K562 (cell line): ENCODE measurements around the gene KIRREL1. TPM values are rescaled to one million over a fixed set of nuclear protein-coding genes. Genes with fewer than 3 reads are reported as not detected.

Experiments used
- ATAC-seq: fragments of 200-7000 bp; cut with Tn5 transposase; 3 replicates; pipeline ENCODE4 v1.9.1; 2020; ENCODE audit warnings: moderate library complexity
- BruUV-seq: library from RNA; stranded (reverse); fragments of 400-500 nt; replicated peaks from 2 replicates; lab custom pipeline; 2021; lab: Mats Ljungman, UMichigan
- CTCF ChIA-PET: fragments of 300-600 bp; formaldehyde crosslinking; extraction: SDS; loops from one replicate; lab custom pipeline; 2021; ENCODE audit warnings: low intra/inter-chr PET ratio; lab: Yijun Ruan, JAX
- POLR2A ChIA-PET: fragments of 300-600, 350-650 bp; sonication (Branson Sonifier 250); formaldehyde crosslinking; extraction: SDS; loops from one replicate; lab custom pipeline; 2021; ENCODE audit warnings: antibody characterized with exemption, inconsistent platforms; lab: Yijun Ruan, JAX
- DNase-seq, 4 experiments: peaks; one replicate each; pipeline versions ENCODE4 v3.0.0 to v3.0.0-alpha.2; 2011 to 2018; ENCODE audit warnings: low spot score in 3 of 4, mixed read lengths in 3 of 4; ENCODE audit errors: extremely low read depth in 1 of 4
- FAIRE-seq: peaks from 2 replicates; lab custom pipeline; 2011; peaks lifted over from hg19 to GRCh38; lab: Jason Lieb, UNC
- H2AFZ ChIP-seq: 2 replicates; pipeline ENCODE4 v1.6.0; 2011; ENCODE audit warnings: low read depth, low read length, control low read depth, inconsistent platforms
- H3K27ac ChIP-seq: fragments of 200-600 bp; 3 replicates; pipeline ENCODE4 v1.8.0; 2011; ENCODE audit warnings: low read depth, mild to moderate bottlenecking, control low read depth, inconsistent platforms, low read length, moderate library complexity, mixed read lengths; ENCODE audit errors: extremely low read depth
- H3K27me3 ChIP-seq, 2 experiments: fragments of 300-600 bp in 1 of 2; 2 replicates in 1 of 2; 3 replicates in 1 of 2; pipeline versions ENCODE4 v1.6.0 to v1.8.0; 2011; ENCODE audit warnings: inconsistent platforms in 2 of 2, low read length in 2 of 2, mild to moderate bottlenecking in 1 of 2, mixed read lengths in 1 of 2, moderate library complexity in 1 of 2; ENCODE audit not compliant: control insufficient read depth in 2 of 2, insufficient read depth in 2 of 2
- H3K36me3 ChIP-seq: fragments of 300-600 bp; 3 replicates; pipeline ENCODE4 v1.8.0; 2011; ENCODE audit warnings: mild to moderate bottlenecking, low read length, inconsistent platforms; ENCODE audit not compliant: control insufficient read depth, insufficient read depth
- H3K4me1 ChIP-seq, 2 experiments: fragments of 200-600 bp in 1 of 2; replicated peaks in 1 of 2; 2 replicates in 1 of 2; 3 replicates in 1 of 2; pipeline versions ENCODE4 v1.5.1 to v1.8.0; 2011; ENCODE audit warnings: inconsistent platforms in 2 of 2, low read length in 2 of 2, mild to moderate bottlenecking in 1 of 2, mixed read lengths in 1 of 2, moderate library complexity in 1 of 2; ENCODE audit not compliant: control insufficient read depth in 2 of 2, insufficient read depth in 2 of 2
- H3K4me2 ChIP-seq: 2 replicates; pipeline ENCODE4 v1.6.1; 2011; ENCODE audit warnings: low read length, control low read depth, inconsistent platforms, mixed read lengths; ENCODE audit not compliant: insufficient read depth
- H3K4me3 ChIP-seq: fragments of 200-600 bp; sonication (generic), shearing (Covaris generic); 2 replicates; pipeline ENCODE4 v1.5.1; 2016; ENCODE audit warnings: control low read depth, inconsistent platforms
- H3K79me2 ChIP-seq: fragments of 200-600 bp; 3 replicates; pipeline ENCODE4 v1.8.0; 2011; ENCODE audit warnings: low read length, inconsistent platforms; ENCODE audit not compliant: control insufficient read depth, insufficient read depth
- H3K9ac ChIP-seq, 2 experiments: 2 replicates each; pipeline versions ENCODE4 v1.6.0 to v1.6.1; 2011; ENCODE audit warnings: low read depth in 2 of 2, low read length in 2 of 2, control low read depth in 1 of 2, inconsistent platforms in 1 of 2, mild to moderate bottlenecking in 1 of 2, mixed read lengths in 1 of 2; ENCODE audit not compliant: insufficient read depth in 1 of 2
- H3K9me1 ChIP-seq: one replicate; pipeline ENCODE4 v1.6.0; 2011; ENCODE audit warnings: inconsistent platforms, mild to moderate bottlenecking, low read length, moderate library complexity; ENCODE audit not compliant: control insufficient read depth, insufficient read depth
- H3K9me3 ChIP-seq: replicated peaks from 2 replicates; pipeline ENCODE4 v1.5.1; 2011; ENCODE audit warnings: low read depth, low read length, inconsistent platforms; ENCODE audit not compliant: control insufficient read depth, insufficient read depth
- H4K20me1 ChIP-seq: replicated peaks from 2 replicates; pipeline ENCODE4 v1.6.1; 2011; ENCODE audit warnings: low read length, inconsistent platforms, mixed read lengths; ENCODE audit not compliant: control insufficient read depth, insufficient read depth
- C11orf30 ChIP-seq: fragments of 450-650 bp; IDR thresholded peaks from 2 replicates; pipeline ENCODE4 v1.6.1; 2016; ENCODE audit warnings: low read depth, mild to moderate bottlenecking
- MEF2A ChIP-seq: IDR thresholded peaks from 2 replicates; pipeline ENCODE4 v1.6.1; 2011; ENCODE audit warnings: low read depth, mild to moderate bottlenecking, low read length, moderate library complexity; ENCODE audit not compliant: control insufficient read depth
- MEF2D ChIP-seq: conservative IDR thresholded peaks from 2 replicates; pipeline ENCODE4 v1.6.1; 2016; ENCODE audit warnings: low read depth, missing genetic modification characterization, missing compliant biosample characterization
- RFX1 ChIP-seq: fragments of 450-650 bp; IDR thresholded peaks from 2 replicates; pipeline ENCODE4 v1.6.1; 2016; ENCODE audit warnings: mild to moderate bottlenecking, moderate library complexity
- THRB ChIP-seq: fragments of 450-650 bp; formaldehyde crosslinking; conservative IDR thresholded peaks from 2 replicates; pipeline ENCODE4 v1.4.0; 2022; ENCODE audit warnings: mild to moderate bottlenecking, missing genetic modification characterization
- WGBS: fragments of 100-300 bp; shearing (Covaris generic); methylation state at CpG from one replicate; pipeline ENCODE4 v1.1.6; 2016; ENCODE audit warnings: low coverage, mixed read lengths; ENCODE audit not compliant: insufficient coverage; ENCODE audit errors: missing lambda C conversion rate; 5-methylcytosine and 5-hydroxymethylcytosine counted together
- in situ Hi-C: fragments of 300-500 bp; cut with MboI; formaldehyde crosslinking; loops from 4 replicates; pipeline ENCODE4 v1.15.0; 2018; ENCODE audit warnings: inconsistent platforms, mixed read lengths
- intact Hi-C: fragments of 100-400 bp; cut with micrococcal nuclease; formaldehyde crosslinking; loops from 2 replicates; pipeline ENCODE4 v1.14.2; 2022
- polyA plus RNA-seq, 8 experiments: library from polyadenylated mRNA; depleted of rRNA in 4 of 8; stranded (reverse) in 5 of 8; unstranded in 3 of 8; fragments of >200 nt; fragmentation: Nextera tagmentation in 2 of 8; fragmentation: Illumina TruSeq in 1 of 8; extraction: Ambion mirVana in 2 of 8; extraction: Trizol in 1 of 8; gene quantifications; 2 replicates each; pipeline versions ENCODE4 v1.2.1 to v1.2.3, GENCODE V29; 2011 to 2014; ENCODE audit warnings: inconsistent platforms in 1 of 8, missing spikeins in 1 of 8
- total RNA-seq, 7 experiments: library from RNA; depleted of rRNA in 6 of 7; stranded (reverse); fragments of >200 nt in 6 of 7; fragmentation: Illumina TruSeq in 2 of 7; extraction: Trizol in 2 of 7; gene quantifications; 2 replicates each; pipeline versions ENCODE4 v1.2.1 to v1.2.3, GENCODE V29; 2011 to 2021; ENCODE audit warnings: low replicate concordance in 1 of 7

KIRREL1 gene
- total and polyA plus RNA-seq, 9 of the 15 experiments (the other 6 are each of a cell fraction or from before 2014, with no cell fraction given), result under 0.01 to 0.22 (median 0.03) TPM; not detected in 3

- in situ Hi-C loops, result no loop called here
- no peak for FAIRE-seq
- 6% methylated on average over 4 of the region's 4 CpGs for WGBS
Measured at GRCh38 chr1:158028969-158029368, 35.5 kb downstream of the KIRREL1 start.

More at GRCh38 chr1:158028969-158029368, 35.5 kb downstream of the KIRREL1 start:
- no peak for TF ChIP-seq RFX1
- no peak for TF ChIP-seq MEF2D
- TF ChIP-seq MEF2A, result no peak
- no peak for TF ChIP-seq THRB (CRISPR knock-in tag)
- no peak for TF ChIP-seq C11orf30
- ATAC-seq (no peak), DNase-seq (no peak)
- Histone ChIP-seq H3K79me2 (no peaks in the 10 kb centered on the region), H3K9ac (no peak overlapping the region), H3K36me3 (no peaks in the 10 kb centered on the region), H3K4me2 (no peak overlapping the region), H2AFZ (no peak overlapping the region), H3K27me3 (peaks cover 7 to 24% of the 10 kb centered on the region in 2 experiments; a peak in 4 of 5 replicates), H3K9me3 (no peaks in the 10 kb centered on the region), H3K4me1 (no peaks in the 10 kb centered on the region), H3K4me3 (no peak overlapping the region), H3K27ac (no peak overlapping the region), H4K20me1 (no peaks in the 10 kb centered on the region), H3K9me1 (no peaks in the 10 kb centered on the region)
- BruUV-seq, result no TSS peak
- CTCF ChIA-PET, result no interaction called here
- intact Hi-C loops, result no loop called here
- POLR2A ChIA-PET, result interaction anchor here (0.6 kb wide), 1 partner anchor 21 kb away, joined by 3 read pairs; no protein-coding TSS in a partner anchor
